ENCODE measurements around the gene GALNT13. TPM values are rescaled to one million over a fixed set of nuclear protein-coding genes. Genes with fewer than 3 reads are reported as not detected.

The GALNT13 gene
- total RNA-seq, 1 donor from 2014 or later = 2.0 TPM

- Histone ChIP-seq H3K4me1 (ENCODE audit: insufficient read depth, low read length) (no peaks in the 10 kb centered on the region), H3K36me3 (ENCODE audit: insufficient read depth, low read length) (no peaks in the 10 kb centered on the region), H2AFZ (ENCODE audit: low read depth, low read length) (no peak overlapping the region), H3K27me3 (ENCODE audit: insufficient read depth, low read length) (no peaks in the 10 kb centered on the region), H3K4me3 (ENCODE audit: insufficient read depth, low read depth, low read length) (no peak overlapping the region), H4K20me1 (ENCODE audit: insufficient read depth, low read length) (no peaks in the 10 kb centered on the region), H3K9ac (ENCODE audit: low read length) (no peak overlapping the region), H3K4me2 (ENCODE audit: low read length) (no peak overlapping the region), H3K79me2 (ENCODE audit: insufficient read depth, low read length) (no peaks in the 10 kb centered on the region), H3K9me3 (ENCODE audit: insufficient read depth, low read depth, low read length) (no peaks in the 10 kb centered on the region), H3K27ac (ENCODE audit: low read depth, low read length) (no peak overlapping the region)
- peaks cover 14% of the 10 kb centered on the region for H3K9me3 Mint-ChIP-seq (ENCODE audit: unreplicated experiment)
- no peak for DNase-seq (ENCODE audit: low read depth)
- no peaks in the 10 kb centered on the region for H3K36me3 Mint-ChIP-seq (ENCODE audit: low read depth, unreplicated experiment)
- H3K27ac Mint-ChIP-seq (ENCODE audit: unreplicated experiment) = no peak overlapping the region
- no peak overlapping the region for H3K4me3 Mint-ChIP-seq (ENCODE audit: unreplicated experiment)
- H3K4me1 Mint-ChIP-seq (ENCODE audit: low read depth, unreplicated experiment) = no peaks in the 10 kb centered on the region
- TF ChIP-seq EZH2 (IDR thresholded peaks at IDR 0.05; ENCODE audit: insufficient read depth, low read length) (no peak), CTCF (IDR thresholded peaks at IDR 0.05; ENCODE audit: insufficient read depth, low read depth, low read length) (no peak)
- FAIRE-seq = no peak
- H3K27me3 Mint-ChIP-seq (ENCODE audit: low read depth, unreplicated experiment) = no peaks in the 10 kb centered on the region
Measured at GRCh38 chr2:153828335-153828734, 43.4 kb upstream of the GALNT13 start.

- Histone ChIP-seq H3K4me2 (ENCODE audit: low read length) (no peak overlapping the region), H3K9me3 (ENCODE audit: insufficient read depth, low read depth, low read length) (no peaks in the 10 kb centered on the region), H3K36me3 (ENCODE audit: insufficient read depth, low read length) (no peaks in the 10 kb centered on the region), H4K20me1 (ENCODE audit: insufficient read depth, low read length) (no peaks in the 10 kb centered on the region), H3K9ac (ENCODE audit: low read length) (no peak overlapping the region), H2AFZ (ENCODE audit: low read depth, low read length) (no peak overlapping the region), H3K27me3 (ENCODE audit: insufficient read depth, low read length) (no peaks in the 10 kb centered on the region), H3K4me3 (ENCODE audit: insufficient read depth, low read depth, low read length) (no peak overlapping the region), H3K27ac (ENCODE audit: low read depth, low read length) (no peak overlapping the region), H3K4me1 (ENCODE audit: insufficient read depth, low read length) (no peaks in the 10 kb centered on the region), H3K79me2 (ENCODE audit: insufficient read depth, low read length) (no peaks in the 10 kb centered on the region)
- no peaks in the 10 kb centered on the region for H3K27me3 Mint-ChIP-seq (ENCODE audit: low read depth, unreplicated experiment)
- FAIRE-seq = no peak
- H3K36me3 Mint-ChIP-seq (ENCODE audit: low read depth, unreplicated experiment) = no peaks in the 10 kb centered on the region
- H3K4me3 Mint-ChIP-seq (ENCODE audit: unreplicated experiment) = no peak overlapping the region
- TF ChIP-seq CTCF (IDR thresholded peaks at IDR 0.05; ENCODE audit: insufficient read depth, low read depth, low read length) (no peak), EZH2 (IDR thresholded peaks at IDR 0.05; ENCODE audit: insufficient read depth, low read length) (no peak)
- H3K27ac Mint-ChIP-seq (ENCODE audit: unreplicated experiment) = no peak overlapping the region
- no peak for DNase-seq (ENCODE audit: low read depth)
- H3K9me3 Mint-ChIP-seq (ENCODE audit: unreplicated experiment) = no peaks in the 10 kb centered on the region
- no peaks in the 10 kb centered on the region for H3K4me1 Mint-ChIP-seq (ENCODE audit: low read depth, unreplicated experiment)
Measured at GRCh38 chr2:153834662-153835061, 37.1 kb upstream of the GALNT13 start.

- no peak overlapping the region for H3K27ac Mint-ChIP-seq (ENCODE audit: unreplicated experiment)
- no peak overlapping the region for H3K27ac ChIP-seq (ENCODE audit: low read depth, low read length)
- no peaks in the 10 kb centered on the region for H3K79me2 ChIP-seq (ENCODE audit: insufficient read depth, low read length)
- H3K27me3 ChIP-seq (ENCODE audit: insufficient read depth, low read length) = no peaks in the 10 kb centered on the region
- H3K4me3 Mint-ChIP-seq (ENCODE audit: unreplicated experiment) = no peak overlapping the region
- H3K36me3 ChIP-seq (ENCODE audit: insufficient read depth, low read length) = no peaks in the 10 kb centered on the region
- H3K4me2 ChIP-seq (ENCODE audit: low read length) = no peak overlapping the region
- H3K4me1 ChIP-seq (ENCODE audit: insufficient read depth, low read length) = no peaks in the 10 kb centered on the region
- no peak overlapping the region for H3K9ac ChIP-seq (ENCODE audit: low read length)
- FAIRE-seq (no peak), DNase-seq (ENCODE audit: low read depth) (no peak)
- H3K4me3 ChIP-seq (ENCODE audit: insufficient read depth, low read depth, low read length) = no peak overlapping the region
- H4K20me1 ChIP-seq (ENCODE audit: insufficient read depth, low read length) = no peaks in the 10 kb centered on the region
- no peak overlapping the region for H2AFZ ChIP-seq (ENCODE audit: low read depth, low read length)
- H3K9me3 Mint-ChIP-seq (ENCODE audit: unreplicated experiment) = no peaks in the 10 kb centered on the region
- no peaks in the 10 kb centered on the region for H3K27me3 Mint-ChIP-seq (ENCODE audit: low read depth, unreplicated experiment)
- no peaks in the 10 kb centered on the region for H3K4me1 Mint-ChIP-seq (ENCODE audit: low read depth, unreplicated experiment)
- H3K9me3 ChIP-seq (ENCODE audit: insufficient read depth, low read depth, low read length) = no peaks in the 10 kb centered on the region
- no peaks in the 10 kb centered on the region for H3K36me3 Mint-ChIP-seq (ENCODE audit: low read depth, unreplicated experiment)
- TF ChIP-seq CTCF (IDR thresholded peaks at IDR 0.05; ENCODE audit: insufficient read depth, low read depth, low read length) = no peak
- TF ChIP-seq EZH2 (IDR thresholded peaks at IDR 0.05; ENCODE audit: insufficient read depth, low read length) = no peak
Measured at GRCh38 chr2:153858250-153858649, 13.5 kb upstream of the GALNT13 start.
